HCT116 (cell line): ENCODE measurements around the gene GDF10. TPM values are rescaled to one million over a fixed set of nuclear protein-coding genes. Genes with fewer than 3 reads are reported as not detected.

Experiments
- ATAC-seq: fragments of 200-7000 bp; cut with Tn5 transposase; 2 replicates; pipeline ENCODE4 v1.9.1; 2020; ENCODE audit warnings: mild to moderate bottlenecking, moderate library complexity
- BruUV-seq: library from RNA; stranded (reverse); fragments of 400-500 nt; replicated peaks from 2 replicates; lab custom pipeline; 2021; lab: Mats Ljungman, UMichigan
- CTCF ChIA-PET: fragments of 300-600 bp; sonication (Branson Sonifier 250); formaldehyde crosslinking; loops from one replicate; lab custom pipeline; 2021; ENCODE audit warnings: antibody characterized with exemption; lab: Charles Lee
- POLR2A ChIA-PET: fragments of 300-600, 350-600 bp; sonication (Branson Sonifier 250); formaldehyde crosslinking; loops from one replicate; lab custom pipeline; 2021; ENCODE audit warnings: antibody characterized with exemption; lab: Charles Lee
- RAD21 ChIA-PET, 2 experiments: fragments of 300-600 bp; sonication (Branson Sonifier 250); formaldehyde crosslinking; loops; one replicate each; lab custom pipeline; 2023; ENCODE audit warnings: low total read pairs in 2 of 2; ENCODE audit not compliant: uncharacterized antibody in 2 of 2, unreplicated experiment in 2 of 2, low non-redundant PET in 1 of 2; lab: Charles Lee
- DNase-seq: peaks from one replicate; pipeline ENCODE4 v3.0.0-alpha.2; 2010; ENCODE audit warnings: low read depth, low spot score
- H2AFZ ChIP-seq: fragments of 200-600 bp; shearing (Covaris generic), sonication (generic); 2 replicates; pipeline ENCODE4 v1.6.1; 2017; ENCODE audit warnings: low read depth, mixed run types, mixed read lengths, antibody characterized with exemption, low read length; ENCODE audit not compliant: poor library complexity, severe bottlenecking
- H3K27ac ChIP-seq: 2 replicates; pipeline ENCODE4 v1.5.1; 2012; ENCODE audit warnings: low read depth, low read length
- H3K27me3 ChIP-seq: fragments of 200-600 bp; sonication (generic); 2 replicates; pipeline ENCODE4 v1.6.1; 2016; ENCODE audit warnings: mixed run types, low read length, mixed read lengths; ENCODE audit not compliant: insufficient read depth
- H3K36me3 ChIP-seq, 2 experiments: fragments of 200-500 bp in 1 of 2; fragments of 200-600 bp in 1 of 2; sonication (Bioruptor generic) in 1 of 2; sonication (generic) in 1 of 2; 2 replicates each; pipeline versions ENCODE4 v1.5.1 to v1.6.1; 2014 to 2016; ENCODE audit warnings: low read length in 2 of 2, inconsistent platforms in 1 of 2, mixed read lengths in 1 of 2, mixed run types in 1 of 2; ENCODE audit not compliant: insufficient read depth in 2 of 2, control insufficient read depth in 1 of 2
- H3K4me1 ChIP-seq, 2 experiments: fragments of 200-600 bp in 1 of 2; sonication (generic) in 1 of 2; 2 replicates each; pipeline versions ENCODE4 v1.5.1 to v1.6.1; 2012 to 2017; ENCODE audit warnings: low read length in 2 of 2, inconsistent platforms in 1 of 2, mild to moderate bottlenecking in 1 of 2, mixed read lengths in 1 of 2, mixed run types in 1 of 2, moderate library complexity in 1 of 2; ENCODE audit not compliant: insufficient read depth in 2 of 2, control insufficient read depth in 1 of 2
- H3K4me2 ChIP-seq: fragments of 200-600 bp; sonication (generic); 2 replicates; pipeline ENCODE4 v1.6.1; 2017; ENCODE audit warnings: mixed run types, low read length, mixed read lengths
- H3K4me3 ChIP-seq, 2 experiments: fragments of 200-600 bp in 1 of 2; sonication (generic) in 1 of 2; replicated peaks in 1 of 2; 2 replicates each; pipeline ENCODE4 v1.5.1; 2011 to 2016; ENCODE audit warnings: low read length in 2 of 2, control low read depth in 1 of 2, low read depth in 1 of 2, mild to moderate bottlenecking in 1 of 2, mixed read lengths in 1 of 2, mixed run types in 1 of 2
- H3K79me2 ChIP-seq: fragments of 200-600 bp; sonication (generic); 2 replicates; pipeline ENCODE4 v1.6.1; 2017; ENCODE audit warnings: mild to moderate bottlenecking, mixed run types, low read length, moderate library complexity, mixed read lengths; ENCODE audit not compliant: insufficient read depth
- H3K9ac ChIP-seq: fragments of 200-600 bp; sonication (generic); 2 replicates; pipeline ENCODE4 v1.6.1; 2016; ENCODE audit warnings: low read length, mixed read lengths
- H3K9me2 ChIP-seq: fragments of 200-600 bp; sonication (generic), shearing (Covaris generic); 2 replicates; pipeline ENCODE4 v1.6.1; 2017; ENCODE audit warnings: mixed run types, mild to moderate bottlenecking, moderate library complexity; ENCODE audit not compliant: insufficient read depth
- H3K9me3 ChIP-seq, 2 experiments: fragments of 200-500 bp in 1 of 2; fragments of 200-600 bp in 1 of 2; sonication (Bioruptor generic) in 1 of 2; sonication (generic) in 1 of 2; 2 replicates each; pipeline ENCODE4 v1.6.1; 2014 to 2017; ENCODE audit warnings: low read length in 2 of 2, mixed read lengths in 2 of 2, inconsistent platforms in 1 of 2, low read depth in 1 of 2, mild to moderate bottlenecking in 1 of 2, mixed run types in 1 of 2, moderate library complexity in 1 of 2; ENCODE audit not compliant: control insufficient read depth in 1 of 2, insufficient read depth in 1 of 2
- H4K20me1 ChIP-seq: fragments of 200-600 bp; sonication (generic), shearing (Covaris generic); 2 replicates; pipeline ENCODE4 v1.6.1; 2017; ENCODE audit warnings: mixed run types, mild to moderate bottlenecking, moderate library complexity; ENCODE audit not compliant: insufficient read depth
- ATF3 ChIP-seq: IDR thresholded peaks from 2 replicates; pipeline ENCODE4 v1.6.1; 2012
- CBX3 ChIP-seq: IDR thresholded peaks from 2 replicates; pipeline ENCODE4 v1.6.1; 2012; ENCODE audit warnings: low read depth
- CEBPB ChIP-seq: IDR thresholded peaks from 2 replicates; pipeline ENCODE4 v1.6.1; 2012; ENCODE audit warnings: low read depth
- EGR1 ChIP-seq: IDR thresholded peaks from 2 replicates; pipeline ENCODE4 v1.6.1; 2012; ENCODE audit warnings: low read depth
- ELF1 ChIP-seq: IDR thresholded peaks from 2 replicates; pipeline ENCODE4 v1.6.1; 2012; ENCODE audit warnings: low read depth, borderline replicate concordance
- EZH2phosphoT487 ChIP-seq: fragments of 200-600 bp; IDR thresholded peaks from 2 replicates; pipeline ENCODE4 v1.6.1; 2018; ENCODE audit warnings: antibody characterized with exemption, borderline replicate concordance
- JUND ChIP-seq: IDR thresholded peaks from 2 replicates; pipeline ENCODE4 v1.6.1; 2012
- MAX ChIP-seq: IDR thresholded peaks from 2 replicates; pipeline ENCODE4 v1.6.1; 2012
- POLR2A ChIP-seq: IDR thresholded peaks from 2 replicates; pipeline ENCODE4 v1.7.0; 2011; ENCODE audit warnings: borderline replicate concordance; ENCODE audit not compliant: insufficient read depth, insufficient read length; ENCODE audit errors: extremely low read depth
- SIN3A ChIP-seq: IDR thresholded peaks from 2 replicates; pipeline ENCODE4 v1.6.1; 2012; ENCODE audit warnings: low read depth
- SRF ChIP-seq: IDR thresholded peaks from 2 replicates; pipeline ENCODE4 v1.6.1; 2012; ENCODE audit warnings: low read depth
- TCF7L2 ChIP-seq: IDR thresholded peaks from 2 replicates; pipeline ENCODE4 v1.7.0; 2011; ENCODE audit warnings: borderline replicate concordance, inconsistent platforms; ENCODE audit not compliant: insufficient read depth, insufficient read length; ENCODE audit errors: extremely low read depth
- ZBTB33 ChIP-seq: IDR thresholded peaks from 2 replicates; pipeline ENCODE4 v1.6.1; 2011; ENCODE audit warnings: mild to moderate bottlenecking, low read length, moderate library complexity; ENCODE audit not compliant: insufficient replicate concordance; ENCODE audit errors: extremely low read depth
- ZNF274 ChIP-seq: fragments of 200-500 bp; sonication (Bioruptor generic); IDR thresholded peaks from 2 replicates; pipeline ENCODE4 v1.6.1; 2014; ENCODE audit warnings: mild to moderate bottlenecking, low read depth, low read length, inconsistent platforms
- intact Hi-C: fragments of 100-400 bp; cut with micrococcal nuclease; formaldehyde crosslinking; loops from 2 replicates; pipeline ENCODE4 v1.10.0; 2022
- total RNA-seq: library from RNA; stranded (reverse); gene quantifications from one replicate; pipeline ENCODE4 v1.2.1, GENCODE V29; 2021; ENCODE audit not compliant: unreplicated experiment
- TF ChIP-seq, protein P1 (sequence below): IDR thresholded peaks from 2 replicates; pipeline ENCODE4 v1.6.1; 2012; ENCODE audit warnings: low read depth

GDF10 gene
- total RNA-seq, 1 experiment from 2014 or later: not detected

DNA sequence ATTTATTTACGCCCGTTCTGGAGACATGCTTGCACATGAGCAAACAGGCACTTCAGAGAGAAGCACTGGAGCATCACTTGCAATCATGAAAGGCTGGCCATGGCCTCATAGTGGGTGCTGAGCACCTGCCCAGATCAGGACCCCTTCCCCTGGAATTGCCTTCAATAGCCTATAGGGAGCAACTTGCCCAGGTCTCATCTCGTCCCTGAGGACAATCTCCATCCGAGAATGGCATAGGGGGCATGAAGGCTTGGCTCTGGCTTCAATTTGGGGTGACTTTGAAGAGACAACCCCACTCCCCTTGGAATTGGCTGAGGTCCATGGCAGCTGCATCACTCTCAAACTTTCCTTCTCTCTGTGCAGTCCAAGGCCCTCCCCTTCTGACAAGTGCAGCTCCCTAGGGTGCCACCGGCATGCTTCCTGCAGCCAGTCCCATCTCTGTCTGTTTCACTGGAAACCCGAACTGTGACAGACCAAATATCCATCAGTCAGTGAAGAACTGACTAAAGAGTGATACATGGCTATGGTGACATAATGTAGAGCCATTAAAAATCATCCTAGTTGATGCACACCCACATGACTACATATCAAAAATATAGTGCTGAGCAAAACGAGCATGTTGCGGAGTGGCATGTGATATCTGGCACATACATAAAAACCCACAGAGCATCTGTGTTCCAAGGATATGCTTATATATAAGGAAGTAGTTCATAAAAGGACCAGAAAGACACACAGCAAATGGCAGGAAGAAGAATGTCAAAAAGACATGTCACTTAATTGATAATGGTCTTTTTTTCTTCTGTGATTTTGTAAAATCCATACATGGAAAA is 34.7 kb downstream of the GDF10 start:
- H3K9me2 ChIP-seq: no peaks in the 10 kb centered on the region
- TF ChIP-seq SIN3A (no peak), SRF (no peak), EZH2phosphoT487 (no peak), JUND (no peak), CBX3 (no peak), ZBTB33 (no peak), POLR2A (no peak), EGR1 (no peak), MAX (no peak), ATF3 (no peak), ZNF274 (no peak), ELF1 (no peak), TCF7L2 (no peak), CEBPB (no peak)
- TF ChIP-seq, protein P1, sequence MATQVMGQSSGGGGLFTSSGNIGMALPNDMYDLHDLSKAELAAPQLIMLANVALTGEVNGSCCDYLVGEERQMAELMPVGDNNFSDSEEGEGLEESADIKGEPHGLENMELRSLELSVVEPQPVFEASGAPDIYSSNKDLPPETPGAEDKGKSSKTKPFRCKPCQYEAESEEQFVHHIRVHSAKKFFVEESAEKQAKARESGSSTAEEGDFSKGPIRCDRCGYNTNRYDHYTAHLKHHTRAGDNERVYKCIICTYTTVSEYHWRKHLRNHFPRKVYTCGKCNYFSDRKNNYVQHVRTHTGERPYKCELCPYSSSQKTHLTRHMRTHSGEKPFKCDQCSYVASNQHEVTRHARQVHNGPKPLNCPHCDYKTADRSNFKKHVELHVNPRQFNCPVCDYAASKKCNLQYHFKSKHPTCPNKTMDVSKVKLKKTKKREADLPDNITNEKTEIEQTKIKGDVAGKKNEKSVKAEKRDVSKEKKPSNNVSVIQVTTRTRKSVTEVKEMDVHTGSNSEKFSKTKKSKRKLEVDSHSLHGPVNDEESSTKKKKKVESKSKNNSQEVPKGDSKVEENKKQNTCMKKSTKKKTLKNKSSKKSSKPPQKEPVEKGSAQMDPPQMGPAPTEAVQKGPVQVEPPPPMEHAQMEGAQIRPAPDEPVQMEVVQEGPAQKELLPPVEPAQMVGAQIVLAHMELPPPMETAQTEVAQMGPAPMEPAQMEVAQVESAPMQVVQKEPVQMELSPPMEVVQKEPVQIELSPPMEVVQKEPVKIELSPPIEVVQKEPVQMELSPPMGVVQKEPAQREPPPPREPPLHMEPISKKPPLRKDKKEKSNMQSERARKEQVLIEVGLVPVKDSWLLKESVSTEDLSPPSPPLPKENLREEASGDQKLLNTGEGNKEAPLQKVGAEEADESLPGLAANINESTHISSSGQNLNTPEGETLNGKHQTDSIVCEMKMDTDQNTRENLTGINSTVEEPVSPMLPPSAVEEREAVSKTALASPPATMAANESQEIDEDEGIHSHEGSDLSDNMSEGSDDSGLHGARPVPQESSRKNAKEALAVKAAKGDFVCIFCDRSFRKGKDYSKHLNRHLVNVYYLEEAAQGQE: no peak
- RAD21 ChIA-PET: no interaction called here
- intact Hi-C loops: no loop called here
- H3K27me3 ChIP-seq: 0 out of 2 replicates have a peak, but pooled peaks cover 9% of the 10 kb centered on the region
- no peak overlapping the region for H2AFZ ChIP-seq
- DNase-seq: no peak
- no peaks in the 10 kb centered on the region for H3K79me2 ChIP-seq
- POLR2A ChIA-PET: no interaction called here
- H3K27ac ChIP-seq: no peak overlapping the region
- no peaks in the 10 kb centered on the region for H3K9me3 ChIP-seq
- no peaks in the 10 kb centered on the region for H3K36me3 ChIP-seq
- CTCF ChIA-PET: no interaction called here
- ATAC-seq: no peak
- H3K9ac ChIP-seq: no peak overlapping the region
- peaks cover 0 to 11% of the 10 kb centered on the region in 2 experiments; a peak in 1 of 4 replicates for H3K4me1 ChIP-seq
- BruUV-seq: no TSS peak
- no peak overlapping the region for H3K4me2 ChIP-seq
- H4K20me1 ChIP-seq: no peaks in the 10 kb centered on the region
- H3K4me3 ChIP-seq: no peak overlapping the region
